Fibroblast of lung (primary cell): ENCODE measurements around the gene MARCHF2.

Experiments
- EZH2 ChIP-seq: IDR thresholded peaks from 2 replicates; pipeline ENCODE4 v1.5.1; 2012; ENCODE audit warnings: low read length, control low read depth, mild to moderate bottlenecking; ENCODE audit errors: missing control alignments
- TF ChIP-seq, protein P1 (sequence below), 2 donors: IDR thresholded peaks in 1 of 2; conservative IDR thresholded peaks in 1 of 2; 1 replicate in 1 of 2; 2 replicates in 1 of 2; pipeline ENCODE4 v1.5.1; 2011 to 2012; ENCODE audit warnings: low read length in 2 of 2, control low read depth in 1 of 2, inconsistent platforms in 1 of 2, low read depth in 1 of 2, mild to moderate bottlenecking in 1 of 2

DNA sequence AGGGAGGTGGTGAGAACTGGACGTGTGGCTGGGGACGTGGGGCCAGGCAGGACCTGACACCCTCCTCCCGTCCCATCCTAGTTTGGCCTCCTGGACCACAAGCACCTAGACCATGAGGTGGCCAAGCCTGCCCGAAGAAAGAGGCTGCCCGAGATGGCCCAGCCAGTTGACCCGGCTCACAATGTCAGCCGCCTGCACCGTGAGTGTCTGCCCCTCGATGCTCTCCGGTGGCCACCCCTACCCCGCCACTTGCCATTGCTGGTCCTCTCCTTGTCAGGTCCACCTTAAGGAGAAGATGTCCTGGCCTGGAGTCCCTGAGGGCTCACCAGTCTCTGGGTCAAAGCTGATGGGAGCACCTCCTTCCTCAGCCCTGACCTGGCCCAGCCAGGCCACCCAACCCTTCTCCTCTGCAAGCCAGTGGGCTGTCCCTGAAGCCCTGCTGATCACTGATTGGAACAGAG is 47.0 kb upstream of the MARCHF2 start:
- TF ChIP-seq, protein P1, sequence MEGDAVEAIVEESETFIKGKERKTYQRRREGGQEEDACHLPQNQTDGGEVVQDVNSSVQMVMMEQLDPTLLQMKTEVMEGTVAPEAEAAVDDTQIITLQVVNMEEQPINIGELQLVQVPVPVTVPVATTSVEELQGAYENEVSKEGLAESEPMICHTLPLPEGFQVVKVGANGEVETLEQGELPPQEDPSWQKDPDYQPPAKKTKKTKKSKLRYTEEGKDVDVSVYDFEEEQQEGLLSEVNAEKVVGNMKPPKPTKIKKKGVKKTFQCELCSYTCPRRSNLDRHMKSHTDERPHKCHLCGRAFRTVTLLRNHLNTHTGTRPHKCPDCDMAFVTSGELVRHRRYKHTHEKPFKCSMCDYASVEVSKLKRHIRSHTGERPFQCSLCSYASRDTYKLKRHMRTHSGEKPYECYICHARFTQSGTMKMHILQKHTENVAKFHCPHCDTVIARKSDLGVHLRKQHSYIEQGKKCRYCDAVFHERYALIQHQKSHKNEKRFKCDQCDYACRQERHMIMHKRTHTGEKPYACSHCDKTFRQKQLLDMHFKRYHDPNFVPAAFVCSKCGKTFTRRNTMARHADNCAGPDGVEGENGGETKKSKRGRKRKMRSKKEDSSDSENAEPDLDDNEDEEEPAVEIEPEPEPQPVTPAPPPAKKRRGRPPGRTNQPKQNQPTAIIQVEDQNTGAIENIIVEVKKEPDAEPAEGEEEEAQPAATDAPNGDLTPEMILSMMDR (conservative IDR thresholded peaks at IDR 0.05 in 1 of 2, IDR thresholded peaks at IDR 0.05 in 1 of 2; ENCODE audit: low read depth in 1 of 2, low read length in 2 of 2): no peak
- no peak for TF ChIP-seq EZH2
